ENCODE measurements around the gene METTL25. TPM values are rescaled to one million over a fixed set of nuclear protein-coding genes. Genes with fewer than 3 reads are reported as not detected.
A peak's percentile ranks its signal among the peaks of the same experiment; 100 is the strongest.

Gene METTL25
- total RNA-seq, 1 experiment from 2014 or later: 6.3 TPM

- TF ChIP-seq ZSCAN18 (CRISPR knock-in tag; IDR thresholded peaks at IDR 0.05) (no peak), JAZF1 (CRISPR knock-in tag; IDR thresholded peaks at IDR 0.05) (no peak), KAT7 (CRISPR knock-in tag; IDR thresholded peaks at IDR 0.05; ENCODE audit: borderline replicate concordance) (no peak), NFE2L1 (CRISPR knock-in tag; IDR thresholded peaks at IDR 0.05) (no peak), GABPB1 (CRISPR knock-in tag; IDR thresholded peaks at IDR 0.05) (peak; percentile 76; the same call in 1 of the 2 replicates), HMGA2 (CRISPR knock-in tag; IDR thresholded peaks at IDR 0.05) (0 out of 2 replicates have a peak, but pooled peaks have one; percentile 16), EMX1 (CRISPR knock-in tag; IDR thresholded peaks at IDR 0.05) (0 out of 2 replicates have a peak, but pooled peaks have one; percentile 19), CREB1 (CRISPR knock-in tag; IDR thresholded peaks at IDR 0.05) (peak; percentile 98), ERG (CRISPR knock-in tag; IDR thresholded peaks at IDR 0.05) (no peak), RELA (CRISPR knock-in tag; IDR thresholded peaks at IDR 0.05; ENCODE audit: borderline replicate concordance) (no peak), ZNF219 (CRISPR knock-in tag; IDR thresholded peaks at IDR 0.05; ENCODE audit: borderline replicate concordance) (0 out of 2 replicates have a peak, but pooled peaks have one; percentile 44), ZNF281 (CRISPR knock-in tag; IDR thresholded peaks at IDR 0.05) (peak; percentile 61; the same call in 1 of the 2 replicates), SP1 (CRISPR knock-in tag; conservative IDR thresholded peaks at IDR 0.05) (peak; percentile 90), MYBL2 (CRISPR knock-in tag; IDR thresholded peaks at IDR 0.05) (no peak), E2F4 (CRISPR knock-in tag; IDR thresholded peaks at IDR 0.05; ENCODE audit: borderline replicate concordance, low read depth) (no peak), FOXK1 (CRISPR knock-in tag; IDR thresholded peaks at IDR 0.05) (peak; percentile 91; the same call in 1 of the 2 replicates), FOXJ3 (CRISPR knock-in tag; IDR thresholded peaks at IDR 0.05; ENCODE audit: borderline replicate concordance) (no peak), OVOL2 (CRISPR knock-in tag; IDR thresholded peaks at IDR 0.05; ENCODE audit: borderline replicate concordance) (no peak)
- TF ChIP-seq, protein P1, sequence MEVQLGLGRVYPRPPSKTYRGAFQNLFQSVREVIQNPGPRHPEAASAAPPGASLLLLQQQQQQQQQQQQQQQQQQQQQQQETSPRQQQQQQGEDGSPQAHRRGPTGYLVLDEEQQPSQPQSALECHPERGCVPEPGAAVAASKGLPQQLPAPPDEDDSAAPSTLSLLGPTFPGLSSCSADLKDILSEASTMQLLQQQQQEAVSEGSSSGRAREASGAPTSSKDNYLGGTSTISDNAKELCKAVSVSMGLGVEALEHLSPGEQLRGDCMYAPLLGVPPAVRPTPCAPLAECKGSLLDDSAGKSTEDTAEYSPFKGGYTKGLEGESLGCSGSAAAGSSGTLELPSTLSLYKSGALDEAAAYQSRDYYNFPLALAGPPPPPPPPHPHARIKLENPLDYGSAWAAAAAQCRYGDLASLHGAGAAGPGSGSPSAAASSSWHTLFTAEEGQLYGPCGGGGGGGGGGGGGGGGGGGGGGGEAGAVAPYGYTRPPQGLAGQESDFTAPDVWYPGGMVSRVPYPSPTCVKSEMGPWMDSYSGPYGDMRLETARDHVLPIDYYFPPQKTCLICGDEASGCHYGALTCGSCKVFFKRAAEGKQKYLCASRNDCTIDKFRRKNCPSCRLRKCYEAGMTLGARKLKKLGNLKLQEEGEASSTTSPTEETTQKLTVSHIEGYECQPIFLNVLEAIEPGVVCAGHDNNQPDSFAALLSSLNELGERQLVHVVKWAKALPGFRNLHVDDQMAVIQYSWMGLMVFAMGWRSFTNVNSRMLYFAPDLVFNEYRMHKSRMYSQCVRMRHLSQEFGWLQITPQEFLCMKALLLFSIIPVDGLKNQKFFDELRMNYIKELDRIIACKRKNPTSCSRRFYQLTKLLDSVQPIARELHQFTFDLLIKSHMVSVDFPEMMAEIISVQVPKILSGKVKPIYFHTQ (CRISPR knock-in tag; IDR thresholded peaks at IDR 0.05): no peak
- TF ChIP-seq, protein P2, sequence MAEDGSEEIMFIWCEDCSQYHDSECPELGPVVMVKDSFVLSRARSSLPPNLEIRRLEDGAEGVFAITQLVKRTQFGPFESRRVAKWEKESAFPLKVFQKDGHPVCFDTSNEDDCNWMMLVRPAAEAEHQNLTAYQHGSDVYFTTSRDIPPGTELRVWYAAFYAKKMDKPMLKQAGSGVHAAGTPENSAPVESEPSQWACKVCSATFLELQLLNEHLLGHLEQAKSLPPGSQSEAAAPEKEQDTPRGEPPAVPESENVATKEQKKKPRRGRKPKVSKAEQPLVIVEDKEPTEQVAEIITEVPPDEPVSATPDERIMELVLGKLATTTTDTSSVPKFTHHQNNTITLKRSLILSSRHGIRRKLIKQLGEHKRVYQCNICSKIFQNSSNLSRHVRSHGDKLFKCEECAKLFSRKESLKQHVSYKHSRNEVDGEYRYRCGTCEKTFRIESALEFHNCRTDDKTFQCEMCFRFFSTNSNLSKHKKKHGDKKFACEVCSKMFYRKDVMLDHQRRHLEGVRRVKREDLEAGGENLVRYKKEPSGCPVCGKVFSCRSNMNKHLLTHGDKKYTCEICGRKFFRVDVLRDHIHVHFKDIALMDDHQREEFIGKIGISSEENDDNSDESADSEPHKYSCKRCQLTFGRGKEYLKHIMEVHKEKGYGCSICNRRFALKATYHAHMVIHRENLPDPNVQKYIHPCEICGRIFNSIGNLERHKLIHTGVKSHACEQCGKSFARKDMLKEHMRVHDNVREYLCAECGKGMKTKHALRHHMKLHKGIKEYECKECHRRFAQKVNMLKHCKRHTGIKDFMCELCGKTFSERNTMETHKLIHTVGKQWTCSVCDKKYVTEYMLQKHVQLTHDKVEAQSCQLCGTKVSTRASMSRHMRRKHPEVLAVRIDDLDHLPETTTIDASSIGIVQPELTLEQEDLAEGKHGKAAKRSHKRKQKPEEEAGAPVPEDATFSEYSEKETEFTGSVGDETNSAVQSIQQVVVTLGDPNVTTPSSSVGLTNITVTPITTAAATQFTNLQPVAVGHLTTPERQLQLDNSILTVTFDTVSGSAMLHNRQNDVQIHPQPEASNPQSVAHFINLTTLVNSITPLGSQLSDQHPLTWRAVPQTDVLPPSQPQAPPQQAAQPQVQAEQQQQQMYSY (CRISPR knock-in tag; IDR thresholded peaks at IDR 0.05): no peak
- TF ChIP-seq, protein P3, sequence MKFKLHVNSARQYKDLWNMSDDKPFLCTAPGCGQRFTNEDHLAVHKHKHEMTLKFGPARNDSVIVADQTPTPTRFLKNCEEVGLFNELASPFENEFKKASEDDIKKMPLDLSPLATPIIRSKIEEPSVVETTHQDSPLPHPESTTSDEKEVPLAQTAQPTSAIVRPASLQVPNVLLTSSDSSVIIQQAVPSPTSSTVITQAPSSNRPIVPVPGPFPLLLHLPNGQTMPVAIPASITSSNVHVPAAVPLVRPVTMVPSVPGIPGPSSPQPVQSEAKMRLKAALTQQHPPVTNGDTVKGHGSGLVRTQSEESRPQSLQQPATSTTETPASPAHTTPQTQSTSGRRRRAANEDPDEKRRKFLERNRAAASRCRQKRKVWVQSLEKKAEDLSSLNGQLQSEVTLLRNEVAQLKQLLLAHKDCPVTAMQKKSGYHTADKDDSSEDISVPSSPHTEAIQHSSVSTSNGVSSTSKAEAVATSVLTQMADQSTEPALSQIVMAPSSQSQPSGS (CRISPR knock-in tag; IDR thresholded peaks at IDR 0.05; ENCODE audit: borderline replicate concordance, low read depth): no peak
These were observed at the start of gene METTL25, which contains the start of gene CCDC59 (continued) for GRCh38 chr12:82358200-82359114.

All from WTC11 (cell line).